Measurements from ENCODE around the gene ZNF566. TPM values are rescaled to one million over a fixed set of nuclear protein-coding genes. Genes with fewer than 3 reads are reported as not detected.

ZNF566 gene
- total and polyA plus RNA-seq, 2 of the 13 experiments (the other 11 are each of a cell fraction or from before 2014, with no cell fraction given) = 4.8 to 13.7 TPM

DNA sequence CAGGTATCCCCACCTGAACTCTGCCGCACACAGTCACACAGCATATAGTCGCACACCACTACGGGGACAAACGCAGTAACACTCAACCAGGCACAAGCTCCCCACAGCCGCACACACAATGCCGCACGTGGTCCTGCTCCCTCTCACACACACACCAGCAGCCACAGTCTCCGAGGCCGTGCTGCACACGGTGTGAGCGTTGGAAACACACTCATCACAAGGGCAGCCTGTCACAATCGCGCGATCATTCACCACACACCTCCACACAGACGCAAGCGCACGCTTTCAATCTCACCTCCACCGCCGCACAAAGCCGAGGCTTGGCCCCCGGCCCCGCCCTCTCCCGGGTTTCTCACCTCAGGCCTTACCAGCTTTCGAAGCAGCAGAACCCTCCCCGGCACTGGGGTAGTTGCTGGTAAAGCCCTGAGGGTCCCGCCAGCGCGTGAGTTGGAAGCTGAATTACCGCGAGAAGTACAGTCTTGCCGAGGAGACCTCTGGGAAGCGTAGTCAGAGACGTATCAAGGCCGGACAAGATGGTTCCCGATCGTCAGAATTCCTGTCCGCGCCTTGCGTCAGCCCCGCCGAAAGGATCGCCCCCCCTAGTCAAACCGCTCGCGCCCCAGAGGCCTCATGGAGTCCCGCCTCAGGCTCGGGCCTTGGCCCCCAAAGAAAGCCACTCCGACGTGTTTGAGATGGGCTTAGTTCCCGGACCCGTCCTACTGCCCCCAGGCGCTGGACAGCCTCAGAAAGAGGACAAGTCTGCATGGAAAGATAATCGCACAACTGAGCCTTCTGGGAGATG lies at the start of gene ZNF566 (continued):
- TF ChIP-seq TIGD3 (CRISPR knock-in tag; IDR thresholded peaks at IDR 0.05; ENCODE audit: borderline replicate concordance) = peak; percentile 72; the same call in 1 of the 2 replicates
- 0 out of 2 replicates have a peak, but pooled peaks have one; percentile 29 for TF ChIP-seq ZNF230 (CRISPR knock-in tag; IDR thresholded peaks at IDR 0.05)
- TF ChIP-seq ZNF772 (CRISPR knock-in tag; IDR thresholded peaks at IDR 0.05) = no peak
- TF ChIP-seq IKZF1 (IDR thresholded peaks at IDR 0.05) = no peak
- TF ChIP-seq, protein P1, sequence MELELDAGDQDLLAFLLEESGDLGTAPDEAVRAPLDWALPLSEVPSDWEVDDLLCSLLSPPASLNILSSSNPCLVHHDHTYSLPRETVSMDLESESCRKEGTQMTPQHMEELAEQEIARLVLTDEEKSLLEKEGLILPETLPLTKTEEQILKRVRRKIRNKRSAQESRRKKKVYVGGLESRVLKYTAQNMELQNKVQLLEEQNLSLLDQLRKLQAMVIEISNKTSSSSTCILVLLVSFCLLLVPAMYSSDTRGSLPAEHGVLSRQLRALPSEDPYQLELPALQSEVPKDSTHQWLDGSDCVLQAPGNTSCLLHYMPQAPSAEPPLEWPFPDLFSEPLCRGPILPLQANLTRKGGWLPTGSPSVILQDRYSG (CRISPR knock-in tag; IDR thresholded peaks at IDR 0.05) = no peak
- TF ChIP-seq, protein P2, sequence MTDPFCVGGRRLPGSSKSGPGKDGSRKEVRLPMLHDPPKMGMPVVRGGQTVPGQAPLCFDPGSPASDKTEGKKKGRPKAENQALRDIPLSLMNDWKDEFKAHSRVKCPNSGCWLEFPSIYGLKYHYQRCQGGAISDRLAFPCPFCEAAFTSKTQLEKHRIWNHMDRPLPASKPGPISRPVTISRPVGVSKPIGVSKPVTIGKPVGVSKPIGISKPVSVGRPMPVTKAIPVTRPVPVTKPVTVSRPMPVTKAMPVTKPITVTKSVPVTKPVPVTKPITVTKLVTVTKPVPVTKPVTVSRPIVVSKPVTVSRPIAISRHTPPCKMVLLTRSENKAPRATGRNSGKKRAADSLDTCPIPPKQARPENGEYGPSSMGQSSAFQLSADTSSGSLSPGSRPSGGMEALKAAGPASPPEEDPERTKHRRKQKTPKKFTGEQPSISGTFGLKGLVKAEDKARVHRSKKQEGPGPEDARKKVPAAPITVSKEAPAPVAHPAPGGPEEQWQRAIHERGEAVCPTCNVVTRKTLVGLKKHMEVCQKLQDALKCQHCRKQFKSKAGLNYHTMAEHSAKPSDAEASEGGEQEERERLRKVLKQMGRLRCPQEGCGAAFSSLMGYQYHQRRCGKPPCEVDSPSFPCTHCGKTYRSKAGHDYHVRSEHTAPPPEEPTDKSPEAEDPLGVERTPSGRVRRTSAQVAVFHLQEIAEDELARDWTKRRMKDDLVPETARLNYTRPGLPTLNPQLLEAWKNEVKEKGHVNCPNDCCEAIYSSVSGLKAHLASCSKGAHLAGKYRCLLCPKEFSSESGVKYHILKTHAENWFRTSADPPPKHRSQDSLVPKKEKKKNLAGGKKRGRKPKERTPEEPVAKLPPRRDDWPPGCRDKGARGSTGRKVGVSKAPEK (CRISPR knock-in tag; IDR thresholded peaks at IDR 0.05; ENCODE audit: borderline replicate concordance) = peak; percentile 42; the same call in 1 of the 2 replicates
- TF ChIP-seq ZNF674 (CRISPR knock-in tag; IDR thresholded peaks at IDR 0.05; ENCODE audit: low read depth) = no peak
- peak; percentile 63; the same call in 1 of the 2 replicates for TF ChIP-seq TRAFD1 (CRISPR knock-in tag; IDR thresholded peaks at IDR 0.05; ENCODE audit: borderline replicate concordance)
- peak; percentile 42 for TF ChIP-seq SALL1 (CRISPR knock-in tag; IDR thresholded peaks at IDR 0.05)
- TF ChIP-seq ZNF296 (CRISPR knock-in tag; conservative IDR thresholded peaks at IDR 0.05) = peak; percentile 42; the same call in 1 of the 2 replicates
- TF ChIP-seq GLMP (CRISPR knock-in tag; IDR thresholded peaks at IDR 0.05; ENCODE audit: borderline replicate concordance) = no peak
- TF ChIP-seq CC2D1A (CRISPR knock-in tag; IDR thresholded peaks at IDR 0.05) = no peak
- peak; percentile 39; the same call in 1 of the 2 replicates for TF ChIP-seq ZNF766 (CRISPR knock-in tag; IDR thresholded peaks at IDR 0.05; ENCODE audit: borderline replicate concordance)
- peak; percentile 78 for TF ChIP-seq ZNF350 (CRISPR knock-in tag; IDR thresholded peaks at IDR 0.05; ENCODE audit: borderline replicate concordance, low read depth)
- TF ChIP-seq, protein P3, sequence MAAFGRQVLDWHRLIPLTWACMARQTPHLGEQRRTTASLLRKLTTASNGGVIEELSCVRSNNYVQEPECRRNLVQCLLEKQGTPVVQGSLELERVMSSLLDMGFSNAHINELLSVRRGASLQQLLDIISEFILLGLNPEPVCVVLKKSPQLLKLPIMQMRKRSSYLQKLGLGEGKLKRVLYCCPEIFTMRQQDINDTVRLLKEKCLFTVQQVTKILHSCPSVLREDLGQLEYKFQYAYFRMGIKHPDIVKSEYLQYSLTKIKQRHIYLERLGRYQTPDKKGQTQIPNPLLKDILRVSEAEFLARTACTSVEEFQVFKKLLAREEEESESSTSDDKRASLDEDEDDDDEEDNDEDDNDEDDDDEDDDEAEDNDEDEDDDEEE (CRISPR knock-in tag; IDR thresholded peaks at IDR 0.05) = no peak
- TF ChIP-seq YEATS4 (CRISPR knock-in tag; IDR thresholded peaks at IDR 0.05; ENCODE audit: borderline replicate concordance) = peak; percentile 77; the same call in 1 of the 2 replicates
- TF ChIP-seq ZNF75D (CRISPR knock-in tag; IDR thresholded peaks at IDR 0.05; ENCODE audit: borderline replicate concordance) = no peak
- TF ChIP-seq MZF1 (CRISPR knock-in tag; IDR thresholded peaks at IDR 0.05; ENCODE audit: borderline replicate concordance) = peak; percentile 80; the same call in 1 of the 2 replicates
